Hepatocyte (in vitro differentiated cells): ENCODE measurements around the gene FRS2. TPM values are rescaled to one million over a fixed set of nuclear protein-coding genes. Genes with fewer than 3 reads are reported as not detected.

Source experiments
- DNase-seq: peaks from one replicate; pipeline ENCODE4 v3.0.0-alpha.2; 2016; ENCODE audit warnings: low spot score
- H2AFZ ChIP-seq: fragments of 200-600 bp; sonication (generic); 2 replicates; pipeline ENCODE4 v1.6.0; 2016; ENCODE audit warnings: antibody characterized with exemption, mild to moderate bottlenecking
- H3K27ac ChIP-seq: fragments of 200-600 bp; sonication (generic); 2 replicates; pipeline ENCODE4 v1.5.1; 2016; ENCODE audit warnings: mild to moderate bottlenecking
- H3K27me3 ChIP-seq: fragments of 200-600 bp; sonication (generic); 2 replicates; pipeline ENCODE4 v1.6.1; 2016
- H3K36me3 ChIP-seq: fragments of 200-600 bp; sonication (generic); replicated peaks from 2 replicates; pipeline ENCODE4 v1.5.1; 2016; ENCODE audit warnings: low read depth; ENCODE audit not compliant: insufficient read depth
- H3K4me1 ChIP-seq: fragments of 200-600 bp; sonication (generic); 2 replicates; pipeline ENCODE4 v1.5.1; 2016; ENCODE audit warnings: mild to moderate bottlenecking, moderate library complexity; ENCODE audit not compliant: insufficient read depth
- H3K4me2 ChIP-seq: fragments of 200-600 bp; sonication (generic); 2 replicates; pipeline ENCODE4 v1.6.0; 2016
- H3K4me3 ChIP-seq: fragments of 200-600 bp; sonication (generic); 2 replicates; pipeline ENCODE4 v1.5.1; 2016; ENCODE audit warnings: mild to moderate bottlenecking
- H3K79me2 ChIP-seq: fragments of 200-600 bp; sonication (generic); 2 replicates; pipeline ENCODE4 v1.6.0; 2017; ENCODE audit warnings: mild to moderate bottlenecking
- H3K9me2 ChIP-seq: fragments of 200-600 bp; sonication (generic); replicated peaks from 2 replicates; pipeline ENCODE4 v1.6.0; 2017; ENCODE audit warnings: mild to moderate bottlenecking; ENCODE audit not compliant: insufficient read depth
- H3K9me3 ChIP-seq: fragments of 200-600 bp; sonication (generic); 2 replicates; pipeline ENCODE4 v1.5.1; 2016; ENCODE audit warnings: low read depth, mild to moderate bottlenecking
- H4K20me1 ChIP-seq: fragments of 200-600 bp; sonication (generic); 2 replicates; pipeline ENCODE4 v1.6.0; 2016; ENCODE audit warnings: mild to moderate bottlenecking; ENCODE audit not compliant: insufficient read depth, poor library complexity, severe bottlenecking
- EZH2 ChIP-seq: fragments of 200-600 bp; sonication (generic); IDR thresholded peaks from 2 replicates; pipeline ENCODE4 v1.6.1; 2016; ENCODE audit warnings: antibody characterized with exemption, mild to moderate bottlenecking, borderline replicate concordance
- EZH2phosphoT487 ChIP-seq: fragments of 200-600 bp; sonication (generic); IDR thresholded peaks from one replicate; pipeline ENCODE4 v1.6.1; 2018; ENCODE audit warnings: antibody characterized with exemption, mild to moderate bottlenecking, low read depth, moderate library complexity; ENCODE audit not compliant: unreplicated experiment, severe bottlenecking
- WGBS: methylation state at CpG from one replicate; pipeline ENCODE4 v1.1.6; 2016; ENCODE audit warnings: low lambda C conversion rate; ENCODE audit errors: missing lambda C conversion rate; 5-methylcytosine and 5-hydroxymethylcytosine counted together
- polyA plus RNA-seq: library from polyadenylated mRNA; unstranded; fragments of >200 nt; fragmentation: Nextera tagmentation; extraction: Ambion mirVana; gene quantifications from 2 replicates; pipeline ENCODE4 v1.2.1, GENCODE V29; 2016
- total RNA-seq: library from RNA; depleted of rRNA; stranded (reverse); fragments of >200 nt; gene quantifications from 2 replicates; pipeline ENCODE4 v1.2.3, GENCODE V29; 2014
- TF ChIP-seq, protein P1 (sequence below): fragments of 200-600 bp; sonication (generic); IDR thresholded peaks from 2 replicates; pipeline ENCODE4 v1.5.1; 2016; ENCODE audit warnings: antibody characterized with exemption, mild to moderate bottlenecking; ENCODE audit not compliant: poor library complexity

FRS2 gene
- total and polyA plus RNA-seq, 2 experiments from 2014 or later, result 14.7 to 76.4 TPM

- WGBS, result 86% methylated on average over 14 of the region's 14 CpGs
- Histone ChIP-seq H3K9me2 (no peaks in the 10 kb centered on the region), H3K36me3 (no peaks in the 10 kb centered on the region), H3K27ac (no peak overlapping the region), H3K4me1 (no peaks in the 10 kb centered on the region), H3K4me2 (no peak overlapping the region), H2AFZ (no peak overlapping the region), H3K9me3 (no peaks in the 10 kb centered on the region), H4K20me1 (no peaks in the 10 kb centered on the region), H3K27me3 (no peaks in the 10 kb centered on the region), H3K4me3 (no peak overlapping the region), H3K79me2 (no peaks in the 10 kb centered on the region)
- DNase-seq, result no peak
- TF ChIP-seq EZH2, result no peak
- TF ChIP-seq, protein P1, sequence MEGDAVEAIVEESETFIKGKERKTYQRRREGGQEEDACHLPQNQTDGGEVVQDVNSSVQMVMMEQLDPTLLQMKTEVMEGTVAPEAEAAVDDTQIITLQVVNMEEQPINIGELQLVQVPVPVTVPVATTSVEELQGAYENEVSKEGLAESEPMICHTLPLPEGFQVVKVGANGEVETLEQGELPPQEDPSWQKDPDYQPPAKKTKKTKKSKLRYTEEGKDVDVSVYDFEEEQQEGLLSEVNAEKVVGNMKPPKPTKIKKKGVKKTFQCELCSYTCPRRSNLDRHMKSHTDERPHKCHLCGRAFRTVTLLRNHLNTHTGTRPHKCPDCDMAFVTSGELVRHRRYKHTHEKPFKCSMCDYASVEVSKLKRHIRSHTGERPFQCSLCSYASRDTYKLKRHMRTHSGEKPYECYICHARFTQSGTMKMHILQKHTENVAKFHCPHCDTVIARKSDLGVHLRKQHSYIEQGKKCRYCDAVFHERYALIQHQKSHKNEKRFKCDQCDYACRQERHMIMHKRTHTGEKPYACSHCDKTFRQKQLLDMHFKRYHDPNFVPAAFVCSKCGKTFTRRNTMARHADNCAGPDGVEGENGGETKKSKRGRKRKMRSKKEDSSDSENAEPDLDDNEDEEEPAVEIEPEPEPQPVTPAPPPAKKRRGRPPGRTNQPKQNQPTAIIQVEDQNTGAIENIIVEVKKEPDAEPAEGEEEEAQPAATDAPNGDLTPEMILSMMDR, result no peak
- no peak for TF ChIP-seq EZH2phosphoT487
Measured at GRCh38 chr12:69616025-69616424, 145.8 kb downstream of the FRS2 start.

DNA sequence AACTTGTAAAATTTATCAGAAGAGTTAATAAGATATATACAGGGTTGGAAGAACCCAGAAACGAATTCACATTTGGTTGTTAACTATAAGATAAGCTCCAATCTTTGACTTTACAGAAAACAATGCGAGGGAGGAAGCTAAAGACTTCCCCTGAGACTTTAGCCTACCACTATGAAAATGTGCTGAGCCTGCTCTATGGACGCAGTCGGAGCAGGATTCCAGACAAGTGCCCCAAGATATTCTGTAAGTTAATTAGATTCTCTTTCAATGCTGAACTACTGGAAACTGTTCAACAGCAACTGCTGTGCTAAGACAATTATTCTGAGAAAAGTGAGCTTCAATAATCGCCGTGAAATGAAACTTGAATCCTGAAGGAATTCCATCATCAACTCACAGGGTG, 148.9 kb downstream of the FRS2 start:
- H3K27ac ChIP-seq, result no peak overlapping the region
- DNase-seq, result no peak
- no peaks in the 10 kb centered on the region for H3K36me3 ChIP-seq
- no peaks in the 10 kb centered on the region for H4K20me1 ChIP-seq
- H3K4me2 ChIP-seq, result no peak overlapping the region
- TF ChIP-seq EZH2phosphoT487 (no peak), EZH2 (no peak)
- TF ChIP-seq, protein P1, result no peak
- H3K9me2 ChIP-seq, result no peaks in the 10 kb centered on the region
- no peak overlapping the region for H3K4me3 ChIP-seq
- H3K9me3 ChIP-seq, result no peaks in the 10 kb centered on the region
- H3K27me3 ChIP-seq, result no peaks in the 10 kb centered on the region
- no peaks in the 10 kb centered on the region for H3K4me1 ChIP-seq
- no peak overlapping the region for H2AFZ ChIP-seq
- H3K79me2 ChIP-seq, result no peaks in the 10 kb centered on the region
- WGBS, result 67% methylated on average over 6 of the region's 6 CpGs

DNA sequence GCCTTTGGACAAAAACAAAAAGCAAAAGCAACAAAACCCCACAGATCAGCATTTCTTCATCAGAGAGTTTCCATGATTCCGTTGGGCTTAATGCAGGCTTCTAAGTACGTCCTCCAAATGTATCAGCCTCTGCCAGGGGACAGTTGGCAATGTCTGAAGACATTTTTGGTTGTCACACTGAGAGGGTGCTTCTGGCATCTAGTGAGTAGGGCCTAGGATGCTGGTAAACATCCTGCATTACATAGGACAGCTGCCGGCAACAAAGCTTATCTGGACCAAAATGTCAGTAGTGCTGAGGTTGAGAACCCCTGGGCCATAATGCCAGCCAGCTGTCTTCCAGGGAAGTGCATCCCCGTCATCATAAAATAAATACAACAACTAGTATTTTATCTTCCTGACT, 149.9 kb downstream of the FRS2 start:
- H3K9me3 ChIP-seq, result no peaks in the 10 kb centered on the region
- 75% methylated on average over 4 of the region's 4 CpGs for WGBS
- H3K4me2 ChIP-seq, result no peak overlapping the region
- H3K36me3 ChIP-seq, result no peaks in the 10 kb centered on the region
- H3K9me2 ChIP-seq, result no peaks in the 10 kb centered on the region
- H3K79me2 ChIP-seq, result no peaks in the 10 kb centered on the region
- no peak overlapping the region for H3K4me3 ChIP-seq
- TF ChIP-seq, protein P1, result no peak
- no peak for TF ChIP-seq EZH2
- no peak for TF ChIP-seq EZH2phosphoT487
- no peak overlapping the region for H2AFZ ChIP-seq
- H4K20me1 ChIP-seq, result no peaks in the 10 kb centered on the region
- no peaks in the 10 kb centered on the region for H3K4me1 ChIP-seq
- H3K27ac ChIP-seq, result no peak overlapping the region
- H3K27me3 ChIP-seq, result no peaks in the 10 kb centered on the region
- no peak for DNase-seq

DNA sequence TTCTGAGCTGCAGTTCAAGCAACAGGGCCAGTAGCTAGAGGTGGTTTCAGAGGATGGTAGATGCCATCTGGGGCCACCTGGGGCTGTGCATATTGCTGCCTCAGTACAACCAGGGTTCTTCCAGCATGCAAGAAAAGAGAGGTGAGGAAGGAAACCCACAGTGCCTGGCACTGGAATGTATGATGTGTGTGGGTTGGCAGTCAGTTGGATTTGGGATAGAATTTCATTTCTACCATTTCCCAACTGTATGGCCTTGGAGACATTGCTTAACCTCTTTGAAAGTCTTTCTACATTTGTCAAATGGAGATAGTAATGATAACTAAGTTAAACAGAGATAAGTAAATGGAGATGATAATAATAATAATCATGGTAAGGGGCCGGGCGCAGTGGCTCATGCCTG, 150.7 kb downstream of the FRS2 start:
- Histone ChIP-seq H4K20me1 (no peaks in the 10 kb centered on the region), H3K9me2 (no peaks in the 10 kb centered on the region), H3K27ac (no peak overlapping the region), H2AFZ (no peak overlapping the region), H3K4me2 (no peak overlapping the region), H3K4me1 (no peaks in the 10 kb centered on the region), H3K9me3 (no peaks in the 10 kb centered on the region), H3K36me3 (no peaks in the 10 kb centered on the region), H3K27me3 (no peaks in the 10 kb centered on the region), H3K79me2 (no peaks in the 10 kb centered on the region), H3K4me3 (no peak overlapping the region)
- TF ChIP-seq, protein P1, result no peak
- TF ChIP-seq EZH2phosphoT487 (no peak), EZH2 (no peak)
- WGBS, result 85% methylated on average over 2 of the region's 2 CpGs
- no peak for DNase-seq
